ENCODE results near the gene WIPF3. TPM values are rescaled to one million over a fixed set of nuclear protein-coding genes. Genes with fewer than 3 reads are reported as not detected.
A peak's percentile ranks its signal among the peaks of the same experiment; 100 is the strongest.
"Not testable (repeated sequence)": the region's sequence is repeated elsewhere in the genome, so short reads cannot be mapped to it uniquely, and the experiment has no call there.

Gene WIPF3
- total RNA-seq, 1 experiment from 2014 or later: not detected

DNA sequence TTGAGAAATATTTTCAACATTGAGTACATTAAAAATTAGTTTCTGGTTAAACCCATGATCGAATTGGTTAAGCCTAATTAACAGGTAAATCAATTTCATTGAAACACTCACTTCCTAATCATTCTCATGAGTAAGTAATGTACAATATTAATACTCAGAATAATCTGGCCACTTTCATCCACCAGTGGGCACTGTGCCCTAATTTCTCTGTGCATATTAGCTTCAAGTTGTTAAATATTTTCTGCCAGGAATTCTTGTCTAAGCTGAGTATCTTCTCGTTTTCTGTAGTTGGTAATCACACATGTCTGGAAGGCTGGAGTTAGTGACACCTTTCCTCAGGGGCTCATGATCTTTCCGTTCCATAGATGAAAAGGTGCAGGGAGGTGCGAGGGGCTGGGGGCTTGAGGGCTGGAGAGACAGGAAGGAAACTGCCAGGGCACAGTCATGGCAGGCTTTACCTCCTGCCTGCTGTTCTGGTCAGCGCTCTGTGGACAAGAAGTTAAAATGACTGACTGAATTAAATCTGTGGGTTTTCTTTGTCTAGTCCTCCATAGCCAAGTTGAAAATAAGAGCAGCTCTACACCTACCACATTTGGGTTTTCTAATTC, 71.9 kb downstream of the WIPF3 start:
- no peak for DNase-seq (ENCODE audit: low read depth)

DNA sequence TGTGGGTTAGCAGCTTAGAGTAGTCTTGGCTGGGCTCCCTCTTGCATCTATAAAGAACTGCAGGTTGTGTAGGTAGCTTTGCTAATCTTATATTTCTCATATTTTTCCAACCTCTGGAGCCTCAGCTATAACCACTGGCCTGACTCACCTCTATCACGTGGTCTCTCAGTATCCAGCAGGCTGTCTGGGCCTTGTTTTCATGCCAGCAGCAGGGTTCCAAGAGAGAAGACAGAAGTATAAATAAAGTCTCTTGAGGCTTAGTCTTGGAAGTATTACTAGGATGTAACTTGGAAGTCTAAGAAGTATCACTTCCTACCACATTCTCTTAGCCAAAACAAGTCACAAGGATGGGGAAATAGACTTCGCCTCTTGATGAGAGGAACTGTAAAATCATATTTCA, 73.3 kb downstream of the WIPF3 start:
- peak; percentile 44 for DNase-seq (ENCODE audit: low read depth)

DNA sequence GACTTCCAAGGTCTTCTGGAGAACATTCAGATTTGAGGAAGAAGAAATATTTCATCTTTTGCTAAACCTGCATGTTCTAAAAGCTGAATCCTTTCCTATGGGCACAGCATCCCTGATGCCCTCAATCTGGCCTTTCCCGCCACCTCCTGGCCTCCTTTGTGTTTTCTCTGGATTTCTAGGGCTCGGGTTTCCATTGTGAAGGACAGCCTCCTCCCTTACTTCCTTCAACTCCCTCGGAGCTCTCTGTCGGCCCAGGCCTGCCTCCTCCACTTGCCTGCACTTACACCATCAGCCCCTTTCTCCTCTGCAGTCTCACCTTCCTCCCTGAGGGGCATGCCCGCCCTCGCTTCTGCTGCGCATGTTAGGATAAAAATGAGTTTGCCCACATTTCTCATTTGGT, 75.4 kb downstream of the WIPF3 start:
- DNase-seq (ENCODE audit: low read depth): no peak

- no peak for DNase-seq (ENCODE audit: low read depth)
Measured at GRCh38 chr7:29882481-29882880, 76.2 kb downstream of the WIPF3 start.

DNA sequence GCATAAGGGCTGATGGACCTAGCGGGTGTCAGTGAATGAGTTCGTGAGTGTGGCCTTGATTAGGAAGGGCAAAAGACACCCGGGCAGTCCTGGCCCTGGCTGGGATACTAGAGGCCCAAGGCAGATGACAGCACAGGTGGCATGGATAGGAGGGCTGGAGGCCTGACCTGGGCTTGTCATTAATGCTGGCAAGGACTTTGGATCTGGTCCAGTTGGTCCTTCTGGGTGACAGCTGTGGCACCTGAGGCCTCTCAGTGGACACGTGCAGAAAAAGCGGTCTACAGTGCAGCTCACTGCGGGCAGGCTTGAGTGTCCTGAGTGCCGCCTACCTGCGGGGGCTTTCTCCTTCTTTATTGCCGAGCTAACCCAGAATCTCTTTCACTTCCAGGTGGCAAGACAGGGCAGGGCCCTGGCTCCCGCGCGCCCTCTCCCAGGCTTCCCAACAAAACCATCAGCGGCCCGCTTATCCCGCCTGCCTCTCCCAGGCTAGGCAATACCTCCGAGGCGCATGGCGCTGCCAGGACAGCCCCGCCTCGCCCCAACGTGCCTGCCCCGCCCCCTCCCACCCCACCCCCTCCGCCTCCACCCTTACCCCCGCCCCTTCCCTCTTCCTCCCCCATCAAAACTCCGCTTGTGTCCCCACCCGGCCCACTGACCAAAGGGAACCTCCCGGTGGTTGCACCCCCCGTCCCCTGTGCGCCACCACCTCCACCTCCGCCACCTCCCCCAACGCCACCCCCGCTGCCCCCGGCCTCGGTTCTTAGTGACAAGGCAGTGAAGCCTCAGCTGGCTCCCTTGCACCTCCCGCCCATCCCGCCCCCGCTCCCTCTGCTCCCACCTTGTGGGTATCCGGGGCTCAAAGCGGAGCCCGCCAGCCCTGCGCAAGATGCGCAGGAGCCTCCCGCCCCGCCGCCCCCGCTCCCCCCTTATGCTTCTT, 77.4 kb downstream of the WIPF3 start:
- no peak for DNase-seq (ENCODE audit: low read depth)

GRCh38 chr7:29884399-29885272, 78.3 kb downstream of the WIPF3 start:
- DNase-seq (ENCODE audit: low read depth): no peak

DNA sequence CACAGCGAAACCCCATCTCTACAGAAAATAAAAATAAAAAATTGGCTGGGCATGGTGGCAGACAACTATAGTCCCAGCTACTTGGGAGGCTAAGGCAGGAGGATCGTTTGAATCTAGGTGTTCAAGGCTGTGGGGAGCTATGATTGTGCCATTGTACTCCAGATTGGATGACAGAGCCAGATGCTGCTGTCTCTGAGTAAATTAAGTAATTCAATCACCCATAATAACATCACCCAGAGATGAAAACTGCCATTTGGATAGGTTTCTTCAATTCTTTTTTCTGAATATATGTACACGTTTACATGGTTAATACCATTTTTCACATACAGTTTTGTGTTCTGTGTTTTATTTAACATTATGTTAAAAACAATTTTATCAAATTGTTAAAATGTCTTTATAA, 79.3 kb downstream of the WIPF3 start:
- DNase-seq (ENCODE audit: low read depth): no peak

DNA sequence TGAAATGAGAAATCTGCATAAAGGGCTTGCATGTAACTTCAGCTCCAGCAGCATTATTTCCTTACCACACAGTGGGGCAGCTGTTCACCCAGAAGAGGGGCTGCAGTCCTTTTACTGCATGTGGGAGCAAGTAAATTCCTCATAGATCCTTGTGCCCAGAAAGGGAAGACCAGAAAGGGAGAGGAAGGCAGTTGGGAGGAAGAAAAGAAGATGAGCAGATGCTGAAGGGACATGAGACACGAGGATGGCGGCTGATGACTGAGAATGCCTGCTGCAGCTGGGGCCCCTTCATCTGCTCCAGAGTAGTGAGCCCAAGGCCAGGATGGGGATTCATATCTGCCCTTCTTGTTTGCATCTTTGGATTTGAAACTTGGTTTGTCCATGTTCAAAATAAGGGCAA, 80.5 kb downstream of the WIPF3 start:
- DNase-seq (ENCODE audit: low read depth): no peak

- DNase-seq (ENCODE audit: low read depth): no peak
Measured at GRCh38 chr7:29888006-29888405, 81.7 kb downstream of the WIPF3 start.

GRCh38 chr7:29889288-29889687, 83.0 kb downstream of the WIPF3 start:
- DNase-seq (ENCODE audit: low read depth): no peak

DNA sequence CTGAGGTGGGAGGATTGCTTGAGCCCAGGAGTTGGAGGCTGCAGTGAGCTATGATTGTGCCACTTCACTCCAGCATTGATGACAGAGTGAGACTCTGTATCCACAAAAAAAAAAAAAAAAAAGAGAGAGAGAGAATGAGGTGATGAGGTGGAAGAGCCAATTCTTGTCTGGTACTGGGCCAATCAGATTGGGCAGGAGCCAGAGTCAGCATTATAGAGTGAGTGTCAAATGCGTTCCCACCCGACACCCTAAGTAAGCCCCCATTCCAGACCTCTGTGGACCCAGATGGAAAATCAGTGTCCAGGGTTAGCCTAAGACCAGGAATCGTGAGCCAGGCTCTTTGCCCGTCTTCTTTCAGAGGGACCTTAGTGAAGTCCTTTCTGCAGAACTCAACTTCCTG, 83.9 kb downstream of the WIPF3 start:
- no peak for DNase-seq (ENCODE audit: low read depth)

DNA sequence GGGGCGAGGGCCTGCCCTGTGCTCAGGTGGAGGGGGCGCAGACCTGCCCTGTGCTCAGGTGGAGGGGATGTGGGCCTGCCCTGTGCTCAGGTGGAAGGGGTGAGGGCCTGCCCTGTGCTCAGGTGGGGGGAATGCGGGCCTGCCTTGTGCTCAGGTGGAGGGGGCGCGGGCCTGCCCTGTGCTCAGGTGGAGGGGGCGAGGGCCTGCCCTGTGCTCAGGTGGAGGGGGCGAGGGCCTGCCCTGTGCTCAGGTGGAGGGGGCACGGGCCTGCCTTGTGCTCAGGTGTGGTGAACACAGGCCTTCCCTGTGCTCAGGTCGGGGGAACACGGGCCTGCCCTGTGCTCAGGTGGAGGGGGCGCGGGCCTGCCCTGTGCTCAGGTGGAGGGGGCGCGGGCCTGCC, 84.5 kb downstream of the WIPF3 start:
- not testable (repeated sequence) for DNase-seq (ENCODE audit: low read depth)

- no peak for DNase-seq (ENCODE audit: low read depth)
Measured at GRCh38 chr7:29891766-29892165, 85.5 kb downstream of the WIPF3 start.

- no peak for DNase-seq (ENCODE audit: low read depth)
Measured at GRCh38 chr7:29892231-29892630, 85.9 kb downstream of the WIPF3 start.

DNA sequence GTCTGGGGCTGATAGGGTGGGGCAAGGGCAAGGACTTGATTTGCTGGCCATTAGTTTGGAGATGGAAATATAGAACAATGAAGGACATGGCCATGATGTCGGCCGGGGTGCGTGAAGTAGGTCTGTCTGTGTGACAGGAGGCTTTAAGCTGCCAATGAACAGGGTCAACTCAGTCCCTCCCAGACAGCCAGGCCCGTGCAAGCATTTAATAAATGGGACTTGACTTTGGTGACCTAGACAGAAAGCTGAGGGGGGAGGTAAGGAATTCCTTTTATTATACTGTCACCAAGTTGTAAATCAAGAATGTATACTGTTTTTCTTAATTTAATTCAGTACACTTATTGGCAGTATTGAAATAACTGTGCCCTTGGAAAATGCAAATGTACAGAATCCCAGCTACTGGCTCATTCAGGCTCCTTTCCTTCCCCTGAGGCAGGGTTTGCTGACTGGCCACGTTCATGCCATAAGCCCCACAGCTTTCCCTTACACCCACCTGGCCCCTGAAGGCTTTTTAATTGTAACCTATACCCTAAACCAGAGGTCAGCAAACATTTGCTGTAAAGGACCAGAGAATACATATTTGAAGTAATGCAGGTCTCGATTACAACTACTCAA, 87.2 kb downstream of the WIPF3 start:
- DNase-seq (ENCODE audit: low read depth): no peak

DNA sequence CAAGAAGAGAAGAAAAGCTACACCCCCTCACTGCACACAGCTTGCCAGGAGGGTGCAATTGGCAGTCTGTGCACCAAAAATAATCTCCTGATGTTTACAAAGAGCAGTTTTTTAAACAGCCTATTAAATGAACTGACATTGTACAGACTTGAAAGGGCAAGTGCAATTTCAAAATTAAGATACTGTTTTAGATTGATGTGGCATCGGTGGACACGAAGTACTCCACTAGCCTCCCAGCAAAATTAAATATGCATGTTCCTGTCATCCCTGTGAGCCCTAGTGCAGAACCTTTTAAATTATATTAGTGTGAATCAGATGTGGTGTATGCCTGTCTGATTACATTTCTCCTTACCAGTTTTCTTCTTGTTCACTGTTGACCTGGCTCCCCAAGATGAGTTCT, 87.9 kb downstream of the WIPF3 start:
- no peak for DNase-seq (ENCODE audit: low read depth)

- no peak for DNase-seq (ENCODE audit: low read depth)
Measured at GRCh38 chr7:29895559-29895958, 89.3 kb downstream of the WIPF3 start.

GRCh38 chr7:29896685-29897411, 90.5 kb downstream of the WIPF3 start:
- no peak for DNase-seq (ENCODE audit: low read depth)

DNA sequence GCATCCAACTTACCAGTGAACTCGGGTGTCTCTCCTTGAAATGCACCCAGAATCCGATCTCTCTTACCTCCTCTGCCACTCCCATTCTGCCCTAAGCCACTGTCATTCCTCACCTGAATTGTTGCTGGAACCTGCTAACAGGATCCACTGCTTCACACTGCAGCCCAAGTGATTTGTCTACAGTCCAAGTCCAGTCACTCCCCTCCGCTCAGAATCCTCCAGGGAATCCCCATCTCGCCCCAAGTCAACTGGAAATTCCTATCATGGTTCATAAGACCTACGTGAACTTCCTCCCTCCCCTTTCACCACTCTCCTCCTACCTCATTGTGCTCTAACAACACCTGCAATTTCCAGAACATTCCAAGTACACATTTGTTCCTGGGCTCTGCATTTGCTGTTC, 92.0 kb downstream of the WIPF3 start:
- DNase-seq (ENCODE audit: low read depth): no peak

DNA sequence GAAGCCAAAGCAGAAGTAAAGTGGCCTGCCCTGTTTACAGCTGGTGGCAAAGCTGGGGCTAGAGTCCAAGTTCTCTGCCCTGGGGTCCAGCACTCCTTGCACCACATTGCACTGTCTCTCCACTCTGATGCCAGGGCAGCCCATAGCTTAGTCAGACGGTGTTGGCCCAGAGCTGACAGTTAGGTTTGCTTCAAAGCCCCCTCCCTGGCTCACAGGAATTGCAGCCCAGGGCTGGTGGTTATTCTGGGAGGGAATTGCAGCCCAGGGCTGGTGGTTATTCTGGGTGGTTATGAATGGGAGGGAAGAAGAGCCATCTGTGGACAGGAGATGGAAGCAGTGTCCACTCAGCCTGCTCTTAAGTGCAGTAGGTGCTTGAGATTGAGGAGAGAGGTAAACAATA, 94.4 kb downstream of the WIPF3 start:
- no peak for DNase-seq (ENCODE audit: low read depth)
